LHCN-M2 (cell line): ENCODE measurements around the gene GRIN3B. TPM values are rescaled to one million over a fixed set of nuclear protein-coding genes. Genes with fewer than 3 reads are reported as not detected.

Source experiments
- DNase-seq: peaks from one replicate; pipeline ENCODE4 v3.0.0-alpha.2; 2012; ENCODE audit warnings: low read depth
- total RNA-seq: library from RNA; depleted of rRNA; stranded (reverse); fragments of >200 nt; gene quantifications from 2 replicates; pipeline ENCODE4 v1.2.3, GENCODE V29; 2014

The GRIN3B gene
- total RNA-seq, 1 experiment from 2014 or later = 0.11 TPM

DNA sequence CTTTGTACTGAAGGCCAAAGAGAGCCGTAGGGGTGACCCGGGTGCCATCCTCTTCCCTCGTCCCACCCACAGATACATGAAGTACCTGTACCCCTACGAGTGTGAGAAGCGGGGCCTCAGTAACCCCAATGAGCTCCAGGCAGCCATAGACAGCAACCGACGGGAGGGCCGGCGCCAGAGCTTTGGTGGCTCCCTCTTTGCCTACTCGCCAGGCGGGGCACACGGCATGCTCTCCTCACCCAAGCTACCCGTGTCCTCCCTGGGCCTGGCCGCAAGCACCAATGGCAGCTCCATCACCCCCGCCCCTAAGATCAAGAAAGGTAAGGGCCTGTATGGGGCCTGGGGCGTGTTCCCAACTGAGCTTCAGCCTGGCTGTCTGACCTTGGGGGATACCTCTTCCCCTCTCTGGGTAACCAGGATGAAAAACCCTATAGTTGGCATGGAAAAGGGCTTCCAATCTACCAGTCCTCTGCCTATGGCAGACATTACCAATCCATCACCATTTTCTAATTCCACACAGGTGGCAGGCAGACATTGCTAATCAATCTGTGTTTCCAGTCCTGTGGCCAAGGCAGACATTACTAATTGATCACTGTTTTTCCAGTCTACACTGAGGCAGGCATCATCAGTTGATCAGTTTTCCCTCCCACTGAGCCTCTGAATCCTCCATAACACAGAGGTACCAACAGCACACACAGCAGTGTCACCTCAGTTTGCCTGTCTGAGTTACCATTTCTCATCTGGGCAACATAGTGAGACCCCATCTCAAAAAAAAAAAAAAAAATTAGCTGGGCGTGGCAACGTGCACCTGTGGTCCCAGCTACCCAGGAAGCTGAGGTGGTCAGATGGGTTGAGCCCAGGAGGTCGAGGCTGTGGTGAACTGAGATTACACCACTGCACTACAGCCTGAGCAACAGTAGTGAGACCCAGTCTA, 35.2 kb upstream of the GRIN3B start:
- peak; percentile 48 for DNase-seq

DNA sequence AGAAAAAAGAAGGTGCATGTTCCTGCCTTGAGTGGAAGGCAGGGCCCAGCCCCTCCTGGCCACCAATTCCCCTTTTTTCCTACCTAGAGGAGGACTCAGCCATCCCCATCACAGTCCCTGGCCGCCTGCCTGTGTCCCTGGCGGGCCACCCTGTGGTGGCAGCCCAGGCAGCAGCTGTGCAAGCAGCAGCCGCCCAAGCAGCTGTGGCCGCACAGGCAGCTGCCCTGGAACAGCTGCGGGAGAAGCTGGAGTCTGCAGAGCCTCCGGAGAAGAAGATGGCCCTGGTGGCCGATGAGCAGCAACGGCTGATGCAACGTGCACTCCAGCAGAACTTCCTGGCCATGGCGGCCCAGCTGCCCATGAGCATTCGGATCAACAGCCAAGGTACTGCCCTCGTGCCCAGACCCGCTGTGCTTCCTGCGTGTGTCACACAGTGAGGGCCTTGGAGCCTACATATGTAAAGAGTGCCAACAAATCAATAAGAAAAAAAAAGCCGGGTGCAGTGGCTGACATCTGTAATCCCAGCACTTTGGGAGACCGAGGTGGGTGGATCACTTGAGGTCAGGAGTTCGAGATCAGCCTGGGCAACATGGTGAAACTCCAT, 33.6 kb upstream of the GRIN3B start:
- peak; percentile 58 for DNase-seq

DNA sequence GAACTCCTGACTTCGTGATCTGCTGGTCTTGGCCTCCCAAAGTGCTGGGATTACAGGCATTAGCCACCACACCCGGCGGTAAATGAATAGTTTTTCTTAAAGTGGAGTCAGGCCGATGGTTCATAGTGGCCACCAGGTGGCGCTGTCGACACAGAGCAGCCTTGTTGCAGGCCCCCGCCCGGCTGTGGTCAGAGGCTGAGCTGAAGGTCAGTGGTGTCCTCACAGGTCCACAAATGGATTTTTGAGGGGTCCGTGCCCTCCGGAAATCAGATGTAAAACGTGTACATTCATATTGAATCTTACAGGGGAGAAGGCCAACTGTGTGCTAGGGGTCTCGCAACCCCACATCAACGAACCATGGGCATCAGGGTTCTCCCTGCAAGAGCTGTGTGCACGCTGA, 29.5 kb upstream of the GRIN3B start:
- peak; percentile 13 for DNase-seq

DNA sequence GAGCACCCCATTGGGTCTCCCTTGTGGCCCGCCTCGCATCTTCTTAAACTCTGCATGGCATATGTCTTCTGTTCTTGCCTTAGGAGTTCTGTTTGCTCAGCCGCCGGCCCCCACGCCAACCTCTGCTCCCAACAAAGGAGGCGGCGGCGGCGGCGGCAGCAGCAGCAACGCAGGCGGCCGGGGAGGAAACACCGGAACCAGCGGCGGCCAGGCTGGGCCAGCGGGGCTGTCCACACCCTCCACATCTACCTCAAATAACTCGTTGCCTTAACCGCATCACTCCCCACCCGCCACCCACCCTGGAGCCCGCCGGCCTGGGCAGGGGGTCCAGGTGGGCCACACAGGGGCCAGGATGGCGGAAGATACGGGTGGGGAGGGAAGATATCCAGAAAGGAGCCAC, 28.4 kb upstream of the GRIN3B start:
- no peak for DNase-seq

DNA sequence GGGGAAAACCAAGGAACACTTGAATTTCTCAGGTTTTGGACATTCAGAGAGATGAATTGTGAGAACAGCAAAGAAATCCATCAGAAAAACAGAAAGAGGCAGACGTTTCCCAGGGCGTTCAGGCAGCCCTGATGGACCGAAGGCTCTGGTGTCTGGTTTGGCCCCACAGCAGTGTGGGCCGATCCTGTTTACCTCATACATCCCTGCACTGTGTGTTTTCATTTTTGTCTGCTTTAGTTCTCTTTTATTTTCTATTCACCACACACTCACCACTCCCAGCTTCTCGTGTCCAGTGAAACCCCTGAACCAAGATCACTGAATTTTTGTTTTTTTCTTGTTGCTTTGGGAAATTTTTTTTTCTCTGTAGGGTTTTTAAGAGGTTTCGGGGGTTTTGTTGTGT, 27.9 kb upstream of the GRIN3B start:
- DNase-seq = no peak

DNA sequence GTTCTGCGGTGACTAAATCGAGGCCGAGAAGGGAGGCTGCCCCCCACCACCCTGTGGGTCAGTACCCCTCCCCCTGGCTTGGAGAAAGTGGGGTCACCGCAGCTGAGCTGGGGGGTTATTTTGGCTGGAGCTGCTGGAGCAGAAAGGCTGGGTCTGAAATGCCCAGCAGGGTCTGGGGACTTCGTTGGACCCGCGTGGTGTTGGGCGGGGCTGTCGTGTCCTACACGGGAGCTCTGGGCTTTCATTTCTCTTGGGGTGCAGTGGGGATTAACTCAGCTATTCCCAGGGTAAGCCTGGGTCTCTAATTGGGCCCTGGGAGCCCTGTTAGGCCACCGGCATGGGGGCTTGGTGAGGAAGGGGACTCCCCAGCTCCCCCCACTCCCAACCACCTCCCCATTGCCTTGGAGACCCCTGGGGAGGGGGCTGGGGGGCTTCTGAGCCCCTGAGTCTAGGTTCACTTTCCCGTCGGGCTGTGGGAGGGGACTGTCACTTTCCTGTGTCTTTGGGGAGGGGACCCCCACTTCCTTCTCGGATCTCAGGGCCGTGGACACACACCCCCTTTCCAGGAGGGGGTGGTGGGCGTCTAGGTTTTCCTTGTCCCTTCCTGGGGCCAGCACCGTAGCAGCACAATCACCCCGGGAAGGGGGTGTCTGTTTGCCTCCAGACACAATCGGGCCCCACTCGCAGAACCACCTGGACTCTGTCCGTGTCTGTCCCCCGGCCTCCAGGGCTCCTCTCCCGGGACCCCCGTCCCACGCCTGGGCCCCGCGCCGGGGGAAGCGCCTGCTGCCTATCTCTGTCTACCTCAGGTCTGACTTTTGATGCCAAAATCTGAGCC, 26.3 kb upstream of the GRIN3B start:
- DNase-seq = no peak

DNA sequence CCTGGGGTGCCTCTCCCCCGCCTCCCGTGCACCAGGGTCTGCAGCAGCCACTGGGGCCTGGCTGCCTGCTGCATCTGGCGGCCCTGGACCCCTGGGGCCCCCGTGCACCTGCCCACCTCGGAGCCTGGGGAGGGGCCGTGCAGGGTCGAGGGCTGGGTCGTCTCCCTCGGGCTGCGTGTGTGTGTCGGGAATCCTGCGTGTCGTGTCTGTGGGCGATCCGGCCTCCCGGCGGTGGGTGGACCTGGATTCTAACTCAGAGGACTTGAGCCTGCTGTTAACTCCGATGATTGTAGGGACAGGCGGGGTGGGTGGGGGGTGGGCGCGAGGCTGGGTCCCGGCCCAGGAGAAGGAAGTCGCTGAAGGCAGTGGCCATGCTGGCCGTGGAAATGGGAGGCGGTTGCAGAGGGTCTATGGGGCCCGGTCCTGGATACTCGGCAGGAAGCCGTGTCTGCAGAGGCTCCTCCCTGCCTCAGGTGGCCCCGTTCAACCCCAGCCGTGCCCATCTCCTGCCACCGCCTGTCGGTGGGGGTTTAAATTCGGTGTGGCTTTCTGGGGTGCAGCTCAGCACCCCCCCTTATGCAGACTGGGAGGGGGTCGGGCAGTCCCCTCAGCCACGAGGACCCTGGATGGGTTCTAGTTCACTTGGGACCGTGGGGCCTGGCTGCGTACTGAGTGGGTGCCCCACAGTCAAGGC, 25.5 kb upstream of the GRIN3B start:
- DNase-seq = no peak

DNA sequence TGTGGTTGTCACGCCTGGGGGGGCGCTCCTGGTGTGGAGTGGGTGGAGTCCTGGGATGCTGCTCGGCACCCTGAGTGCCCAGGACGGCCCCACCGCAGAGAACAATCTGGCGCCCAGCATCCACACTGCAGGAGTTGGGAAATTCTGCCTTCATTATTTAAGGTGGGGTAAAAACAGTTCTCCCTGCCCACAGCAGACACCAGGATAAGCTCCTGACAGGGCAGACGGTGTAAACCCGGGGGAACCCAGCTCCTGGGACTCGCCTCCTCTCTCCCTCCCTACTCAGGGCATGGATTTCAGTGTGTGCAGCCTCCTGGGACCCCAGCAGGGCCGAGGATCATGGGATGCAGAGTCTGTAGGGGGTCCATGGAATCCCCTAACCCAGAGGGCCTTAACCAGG, 23.7 kb upstream of the GRIN3B start:
- no peak for DNase-seq

DNA sequence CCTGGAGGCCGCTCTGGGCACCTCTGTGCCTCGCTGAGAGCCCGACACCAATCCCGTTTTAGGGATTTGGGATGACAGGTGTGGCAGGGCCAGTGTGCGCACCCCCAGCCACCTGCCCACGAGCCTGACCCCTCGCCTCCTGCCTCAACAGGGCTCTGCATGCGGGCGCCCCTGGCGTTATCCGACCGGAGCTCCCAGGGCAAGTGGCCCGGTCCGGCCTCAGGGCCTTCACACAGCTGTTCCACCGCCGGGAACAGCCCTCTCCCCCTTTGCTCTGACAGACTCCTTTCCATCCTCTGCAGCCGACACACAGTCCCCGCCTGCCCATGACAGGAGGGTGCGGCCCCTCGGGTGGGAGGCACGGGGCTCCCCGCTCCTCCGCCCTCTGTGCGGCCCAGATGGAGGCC, 23.2 kb upstream of the GRIN3B start:
- DNase-seq = no peak

DNA sequence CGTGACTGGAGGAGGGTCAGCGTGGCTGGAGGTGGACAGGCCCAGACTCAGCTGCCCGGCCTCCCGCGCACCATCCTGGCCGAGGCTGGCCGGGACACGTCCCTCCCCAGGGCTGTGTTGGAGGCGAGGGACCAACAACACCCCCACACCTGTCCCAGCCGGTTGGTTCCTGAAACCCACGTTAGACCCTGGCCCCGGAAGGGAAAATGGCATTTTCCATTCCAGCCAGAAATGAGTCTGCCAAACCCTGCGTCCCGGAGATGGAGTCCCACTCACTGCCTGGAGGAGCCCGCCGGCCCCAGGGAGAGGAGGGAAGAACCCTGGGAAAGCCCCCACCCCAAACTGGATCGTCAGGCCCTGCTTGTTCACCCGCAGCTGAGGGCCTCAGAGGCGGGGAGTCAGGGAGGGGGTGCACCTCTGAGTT, 20.9 kb upstream of the GRIN3B start:
- no peak for DNase-seq

DNA sequence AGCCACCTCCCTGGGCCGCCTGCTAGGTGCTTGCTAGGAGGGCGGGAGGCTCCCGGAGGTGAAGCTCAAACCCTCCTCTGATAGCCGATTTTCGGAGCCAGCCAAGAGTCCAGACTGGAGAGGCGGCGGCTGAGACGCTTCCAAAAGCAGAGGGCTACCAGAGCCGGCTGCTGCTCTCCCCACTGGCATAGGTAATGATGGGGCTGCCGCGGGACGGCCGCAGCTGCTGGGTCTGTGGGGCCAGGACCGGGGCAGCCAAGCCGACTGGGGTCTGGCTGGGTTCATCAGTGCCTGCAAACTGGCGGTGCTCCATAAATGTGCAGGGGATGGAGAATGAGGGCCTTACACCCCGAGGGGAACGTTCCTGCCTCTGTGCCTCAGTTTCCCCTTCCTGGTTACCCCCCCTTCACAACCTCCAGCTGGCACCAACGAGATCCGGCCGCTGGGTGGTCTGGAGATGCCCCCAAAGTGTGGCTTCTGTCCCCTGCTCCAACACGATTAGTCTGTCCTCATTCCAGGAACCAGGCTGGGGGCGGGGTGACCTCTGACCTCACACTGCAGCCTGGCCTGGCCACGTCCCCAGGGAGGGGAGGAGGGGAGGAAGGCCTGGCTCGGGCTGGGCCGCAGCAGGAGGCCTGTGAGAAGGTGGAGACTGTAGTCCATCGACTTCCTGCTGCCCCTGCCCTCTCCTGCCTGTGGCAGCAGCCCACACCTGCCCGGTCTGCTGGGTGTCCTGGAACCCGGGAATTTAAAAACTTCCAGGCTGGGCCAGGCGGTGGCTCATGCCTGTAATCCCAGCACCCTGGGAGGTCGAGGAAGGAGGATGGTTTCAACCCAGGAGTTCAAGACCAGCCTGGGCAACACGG, 19.9 kb upstream of the GRIN3B start:
- no peak for DNase-seq

DNA sequence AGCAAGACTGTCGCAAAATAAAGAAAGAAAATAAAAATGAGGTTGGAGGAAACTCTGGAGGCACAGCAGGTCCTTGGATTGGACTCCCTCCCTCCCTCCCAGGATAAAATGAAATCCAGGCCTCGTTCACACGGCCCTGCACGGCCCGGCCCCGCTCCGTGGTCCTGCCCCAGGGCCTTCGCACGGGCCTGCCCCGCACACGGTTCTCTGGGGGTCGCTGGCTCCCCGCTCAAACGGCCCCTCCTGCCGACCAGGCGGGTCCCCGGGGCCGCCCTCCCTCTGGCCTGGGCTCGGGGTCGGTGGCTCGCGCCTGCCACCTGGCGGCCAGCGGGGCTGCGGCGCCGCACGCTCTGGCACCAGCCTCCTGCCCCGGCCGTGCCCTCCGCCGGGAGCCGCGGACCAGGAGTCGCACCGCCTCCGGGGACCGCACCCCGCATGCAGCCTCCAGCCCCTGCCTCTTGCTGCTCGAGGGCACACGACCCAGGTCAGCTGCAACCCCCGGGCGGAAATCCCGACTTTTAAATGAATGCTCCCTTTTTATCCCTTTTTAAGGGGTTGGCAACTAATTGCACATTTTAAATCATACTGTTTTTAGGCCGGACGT, 17.6 kb upstream of the GRIN3B start:
- DNase-seq = no peak

DNA sequence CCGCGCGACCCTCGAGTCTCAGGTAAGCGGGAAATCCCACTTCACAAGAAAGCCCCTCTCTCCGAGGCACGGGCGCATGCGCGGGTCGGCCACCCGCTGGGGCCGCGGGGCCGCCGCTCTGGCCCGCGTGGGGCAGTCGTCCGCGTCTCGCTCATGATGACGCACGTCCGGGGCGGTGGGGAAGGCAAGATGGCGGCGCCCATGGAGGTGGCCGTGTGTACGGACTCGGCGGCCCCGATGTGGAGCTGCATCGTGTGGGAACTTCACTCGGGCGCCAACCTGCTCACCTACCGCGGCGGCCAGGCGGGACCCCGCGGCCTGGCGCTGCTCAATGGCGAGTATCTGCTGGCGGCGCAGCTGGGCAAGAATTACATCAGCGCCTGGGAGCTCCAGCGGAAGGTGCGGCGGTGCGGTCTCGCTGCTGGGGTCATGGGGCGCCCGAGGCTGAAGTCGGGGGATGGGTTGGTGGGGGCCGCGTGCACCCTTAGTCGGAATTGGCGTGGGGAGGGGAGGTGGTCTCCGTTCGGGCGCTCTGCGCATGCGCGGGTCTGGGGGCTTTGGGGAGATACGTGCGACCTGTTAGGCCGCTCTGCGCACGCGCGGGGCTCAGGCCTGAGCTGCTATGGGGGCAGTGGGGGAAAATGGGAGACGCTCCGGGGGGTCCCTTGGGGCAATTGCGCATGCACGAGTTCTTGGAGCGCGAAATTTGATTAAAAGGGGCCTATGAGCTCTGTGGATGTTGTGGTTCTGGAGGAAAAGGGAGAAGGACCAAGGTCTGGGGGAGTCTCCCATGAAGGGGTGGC, 15.9 kb upstream of the GRIN3B start, which contains the start of gene WDR18:
Gene WDR18, plus strand, starts transcription at position 181 of the 803 bp plus-strand sequence. Its CDS starts 9 bp downstream, at position 190.
- peak; percentile 83 for DNase-seq

DNA sequence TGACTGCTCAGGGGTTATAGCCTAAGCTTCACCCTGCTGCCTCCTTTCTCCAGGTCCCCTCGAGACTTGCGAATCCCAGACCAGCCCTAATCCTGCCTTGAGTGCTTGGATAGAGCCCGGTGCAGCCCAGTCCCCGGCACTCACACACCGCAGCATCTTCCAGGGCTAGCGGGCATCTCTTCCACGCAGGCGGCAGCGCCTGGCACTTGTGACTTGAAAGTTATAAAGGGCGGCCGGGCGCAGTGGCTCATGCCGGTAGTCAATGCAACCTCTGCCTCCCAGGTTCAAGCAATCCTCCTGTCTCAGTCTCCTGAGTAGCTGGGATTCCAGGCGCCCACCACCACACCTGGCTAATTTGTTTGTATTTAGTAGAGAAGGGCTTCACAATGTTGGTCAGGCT, 14.1 kb upstream of the GRIN3B start:
- no peak for DNase-seq

DNA sequence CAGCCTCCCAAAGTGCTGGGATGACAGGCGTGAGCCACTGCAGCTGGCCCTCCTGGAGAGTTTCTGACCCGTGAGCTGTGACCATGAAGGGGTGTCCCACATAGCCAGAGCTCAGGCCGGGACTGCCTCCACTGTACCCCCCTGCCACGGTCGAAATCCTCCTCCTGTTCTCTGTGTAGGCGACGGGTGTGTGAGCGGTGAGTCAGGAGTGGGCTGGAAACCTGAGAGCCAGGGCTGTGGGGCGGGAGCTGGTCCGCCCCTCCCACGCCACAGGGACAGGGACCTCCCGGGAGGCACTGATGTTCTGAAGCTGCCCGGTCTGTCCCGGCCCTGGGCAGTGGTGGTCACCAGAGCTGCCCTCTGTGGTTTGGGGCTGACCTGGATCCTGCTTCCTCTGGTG, 12.1 kb upstream of the GRIN3B start:
- no peak for DNase-seq

DNA sequence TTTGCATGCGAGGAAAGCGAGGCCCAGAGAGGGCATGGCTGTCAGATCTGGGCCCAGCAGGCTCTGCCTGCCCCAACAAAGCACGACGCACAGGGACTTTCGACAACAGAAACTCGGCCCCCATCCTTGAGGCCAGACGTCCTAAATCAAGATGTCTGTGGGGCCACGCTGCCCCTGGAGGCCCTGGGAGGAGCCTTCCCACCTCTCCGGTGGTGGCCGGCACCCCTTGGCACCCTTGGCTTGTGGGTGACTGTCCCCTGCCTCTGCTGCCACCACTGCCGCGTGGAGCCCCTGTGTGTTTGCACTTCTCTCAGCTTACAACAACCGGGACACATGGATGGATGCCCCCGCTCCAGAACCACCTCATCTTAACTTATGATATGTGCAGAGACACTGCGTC, 11.7 kb upstream of the GRIN3B start:
- DNase-seq = no peak

DNA sequence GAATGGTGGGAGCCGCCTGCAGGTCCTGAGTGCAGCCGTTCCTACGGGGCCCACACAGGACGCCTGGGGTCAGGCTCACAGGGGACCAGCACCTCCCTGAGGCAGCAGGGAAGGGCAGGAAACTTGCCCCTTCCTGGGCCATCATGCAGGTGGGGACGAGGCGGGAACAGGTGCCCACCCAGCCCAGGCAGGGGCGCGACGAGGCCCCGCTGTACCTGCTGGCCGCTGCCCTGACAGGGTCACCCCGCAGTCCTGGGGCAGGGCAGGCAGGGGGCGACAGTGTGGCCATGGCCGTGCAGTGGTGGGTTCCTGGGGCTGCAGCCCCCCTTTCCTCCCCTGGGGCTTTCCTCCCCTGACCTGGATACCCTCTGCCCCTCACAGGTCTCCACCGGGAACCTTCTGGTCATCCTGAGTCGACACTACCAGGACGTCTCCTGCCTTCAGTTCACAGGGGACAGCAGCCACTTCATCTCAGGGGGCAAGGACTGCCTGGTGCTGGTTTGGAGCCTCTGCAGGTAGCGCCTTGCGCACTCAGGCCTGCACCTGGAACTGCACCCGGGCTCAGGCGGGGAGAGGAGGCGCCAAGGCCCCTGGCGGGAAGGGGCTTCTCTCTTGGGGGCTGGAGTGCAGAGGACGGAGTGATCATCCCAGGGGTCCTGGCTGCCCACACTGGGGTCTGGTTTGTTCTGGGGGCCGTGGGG, 10.7 kb upstream of the GRIN3B start:
- no peak for DNase-seq

DNA sequence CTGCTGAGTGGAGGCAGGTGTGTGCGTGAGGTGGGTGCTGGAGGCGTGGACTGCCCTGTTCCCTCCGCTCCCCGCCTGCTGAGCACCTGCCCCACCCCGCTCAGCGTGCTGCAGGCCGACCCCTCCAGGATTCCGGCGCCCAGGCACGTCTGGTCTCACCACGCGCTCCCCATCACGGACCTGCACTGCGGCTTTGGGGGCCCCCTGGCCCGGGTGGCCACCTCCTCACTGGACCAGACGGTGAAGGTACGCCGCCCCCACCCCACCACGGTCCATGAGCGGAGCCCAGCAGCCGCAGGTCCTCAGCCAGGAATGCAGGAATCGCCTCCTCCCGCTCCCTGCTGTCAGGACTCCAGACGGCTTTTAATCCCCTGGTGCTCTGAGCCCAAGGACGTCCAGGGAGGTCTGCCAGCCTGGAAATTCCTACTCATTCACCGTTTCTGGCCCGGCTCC, 10.1 kb upstream of the GRIN3B start:
- DNase-seq = no peak
